Activated CD8-positive, alpha-beta memory T cell treated with anti-CD3 and anti-CD28 coated beads for 36 hours (primary cell): ENCODE measurements around the gene GLYATL1B. TPM values are rescaled to one million over a fixed set of nuclear protein-coding genes. Genes with fewer than 3 reads are reported as not detected.
"Not testable (repeated sequence)": the region's sequence is repeated elsewhere in the genome, so short reads cannot be mapped to it uniquely, and the experiment has no call there.

Experiments
- CTCF ChIA-PET: fragments of 350-600 bp; sonication (Branson Sonifier 250); formaldehyde crosslinking; loops from one replicate; lab custom pipeline; 2021; ENCODE audit warnings: antibody characterized with exemption; lab: Charles Lee
- POLR2A ChIA-PET: fragments of 350-600 bp; sonication (Branson Sonifier 250); formaldehyde crosslinking; loops from one replicate; lab custom pipeline; 2021; ENCODE audit warnings: antibody characterized with exemption; lab: Charles Lee
- total RNA-seq, 2 experiments: library from RNA; stranded (reverse); gene quantifications; one replicate each; pipeline ENCODE4 v1.2.3, GENCODE V29; 2021

GLYATL1B gene, protein sequence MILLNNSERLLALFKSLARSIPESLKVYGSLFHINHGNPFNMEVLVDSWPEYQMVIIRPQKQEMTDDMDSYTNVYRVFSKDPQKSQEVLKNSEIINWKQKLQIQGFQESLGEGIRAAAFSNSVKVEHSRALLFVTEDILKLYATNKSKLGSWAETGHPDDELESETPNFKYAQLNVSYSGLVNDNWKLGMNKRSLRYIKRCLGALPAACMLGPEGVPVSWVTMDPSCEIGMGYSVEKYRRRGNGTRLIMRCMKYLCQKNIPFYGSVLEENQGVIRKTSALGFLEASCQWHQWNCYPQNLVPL
- total RNA-seq, result not detected

DNA sequence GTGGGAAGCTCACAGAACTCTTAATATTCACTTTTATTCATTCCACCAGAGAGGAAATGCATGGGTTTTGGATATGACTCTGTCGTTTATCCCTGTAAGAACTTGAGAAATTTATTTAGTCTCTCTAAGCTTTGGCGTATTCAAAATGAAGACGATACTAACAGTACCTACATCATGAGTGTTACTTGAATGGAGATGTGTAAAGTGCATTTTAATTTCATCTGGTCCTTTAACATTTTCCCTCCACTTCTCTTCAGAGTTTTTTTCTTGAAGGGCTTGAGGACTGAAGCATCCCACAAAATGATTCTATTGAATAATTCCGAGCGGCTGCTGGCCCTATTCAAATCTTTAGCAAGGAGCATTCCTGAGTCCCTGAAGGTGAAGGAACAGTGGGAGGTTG, at the start of gene GLYATL1B:
TSS of gene GLYATL1B (plus strand) at position 301 of the 400 bp plus-strand sequence. CDS start at position 301, 0 bp downstream.
- CTCF ChIA-PET, POLR2A ChIA-PET: not testable (repeated sequence)

GRCh38 chr11:59036542-59036941, 49.6 kb upstream of the GLYATL1B start:
- POLR2A ChIA-PET, CTCF ChIA-PET: not testable (repeated sequence)

- CTCF ChIA-PET, POLR2A ChIA-PET: not testable (repeated sequence)
Measured at GRCh38 chr11:59037434-59037833, 48.7 kb upstream of the GLYATL1B start.

DNA sequence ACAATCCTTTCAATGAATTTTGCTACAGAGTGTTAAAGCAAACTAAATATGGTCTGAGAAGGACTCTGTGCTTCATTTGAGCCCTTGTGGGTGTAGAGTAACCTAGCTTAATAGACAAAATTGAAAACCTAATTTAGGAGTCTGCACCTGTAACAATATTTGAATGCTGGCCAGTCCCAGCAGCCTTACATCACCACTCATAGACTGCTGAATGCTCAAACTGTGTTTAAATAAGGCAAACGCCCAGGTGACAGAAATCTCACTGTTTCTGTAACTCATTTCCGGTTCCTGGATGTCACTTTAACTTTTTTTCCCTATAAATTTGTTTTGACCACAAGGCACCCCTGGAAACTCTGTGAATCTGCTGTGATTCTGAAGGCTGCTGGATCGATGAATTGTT, 45.5 kb upstream of the GLYATL1B start:
- ChIA-PET CTCF (no interaction called here), POLR2A (no interaction called here)

DNA sequence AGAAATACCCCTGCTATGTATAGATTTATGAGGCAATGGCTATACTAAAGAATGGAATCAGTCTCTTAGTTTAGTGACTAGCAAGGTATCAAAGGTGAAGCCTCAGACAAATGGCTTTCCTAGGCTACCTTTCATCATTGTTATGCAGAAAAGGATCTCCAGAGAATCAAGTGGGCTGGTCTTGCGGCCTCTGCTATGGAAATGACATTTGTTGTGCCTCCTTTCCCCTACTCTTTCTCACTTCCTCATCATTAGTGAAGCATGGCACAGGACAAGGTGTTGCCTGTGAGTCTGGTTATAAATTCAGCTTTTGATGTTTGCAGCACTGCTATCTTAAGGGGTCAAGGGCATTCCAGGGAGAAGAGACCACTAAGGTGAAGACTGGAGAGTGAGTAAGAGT, 34.7 kb upstream of the GLYATL1B start:
- CTCF ChIA-PET, POLR2A ChIA-PET: not testable (repeated sequence)

DNA sequence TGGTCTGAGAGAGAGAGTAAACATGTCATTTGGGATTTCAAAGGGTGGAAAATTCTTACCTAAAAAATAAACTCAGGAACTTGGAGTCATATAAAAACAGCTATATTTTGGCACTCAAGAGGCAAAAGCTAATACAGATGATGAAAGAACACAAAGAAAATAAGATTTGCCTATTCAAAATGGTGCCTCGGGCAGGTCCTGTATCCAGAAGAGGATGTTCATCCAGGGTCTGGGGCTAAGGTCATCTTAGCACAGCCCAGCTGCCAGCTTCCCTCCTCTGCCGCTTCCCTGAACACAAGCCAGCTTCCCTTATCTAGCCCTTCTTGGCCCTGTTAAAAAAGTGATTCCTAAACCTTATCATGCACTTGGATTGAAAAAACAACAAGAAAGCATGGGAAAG, 33.8 kb upstream of the GLYATL1B start:
- POLR2A ChIA-PET, result not testable (repeated sequence)
- CTCF ChIA-PET, result interaction anchor here (1.1 to 2.3 kb wide), 2 partner anchors 84 to 106 kb away, joined by 3 to 9 read pairs; no protein-coding TSS in a partner anchor

GRCh38 chr11:59053387-59053786, 32.7 kb upstream of the GLYATL1B start:
- POLR2A ChIA-PET, result no interaction called here
- CTCF ChIA-PET, result interaction anchor here (0.7 to 2.3 kb wide), 7 partner anchors 89 to 397 kb away, joined by 3 to 9 read pairs (median 4); partner anchors contain the start of gene FAM111A

- POLR2A ChIA-PET, result not testable (repeated sequence)
- CTCF ChIA-PET, result interaction anchor here (1.1 to 2.2 kb wide), 11 partner anchors 9 to 100 kb away, joined by 3 to 10 read pairs (median 5); partner anchors contain the start of gene FAM111A
Measured at GRCh38 chr11:59058120-59059033, 27.7 kb upstream of the GLYATL1B start.

DNA sequence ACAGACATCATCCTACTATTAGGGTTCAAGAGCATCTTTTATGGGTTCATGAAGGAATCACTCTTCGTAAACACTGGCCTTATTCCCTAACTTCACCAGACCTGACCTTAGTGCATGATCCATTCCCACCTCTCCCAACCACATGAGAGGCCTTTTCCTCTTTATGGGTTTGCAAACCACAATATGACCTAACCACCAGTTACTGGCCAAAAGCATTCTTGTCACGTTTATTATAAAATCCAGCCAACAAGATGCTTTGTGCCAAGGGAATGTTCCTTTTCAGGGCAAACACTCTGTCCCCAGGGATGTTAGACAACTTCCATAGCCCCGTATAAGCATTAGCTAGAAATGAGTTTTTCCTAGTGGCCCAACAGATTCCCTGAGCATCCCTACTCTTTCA, 26.0 kb upstream of the GLYATL1B start:
- CTCF ChIA-PET, POLR2A ChIA-PET: not testable (repeated sequence)

DNA sequence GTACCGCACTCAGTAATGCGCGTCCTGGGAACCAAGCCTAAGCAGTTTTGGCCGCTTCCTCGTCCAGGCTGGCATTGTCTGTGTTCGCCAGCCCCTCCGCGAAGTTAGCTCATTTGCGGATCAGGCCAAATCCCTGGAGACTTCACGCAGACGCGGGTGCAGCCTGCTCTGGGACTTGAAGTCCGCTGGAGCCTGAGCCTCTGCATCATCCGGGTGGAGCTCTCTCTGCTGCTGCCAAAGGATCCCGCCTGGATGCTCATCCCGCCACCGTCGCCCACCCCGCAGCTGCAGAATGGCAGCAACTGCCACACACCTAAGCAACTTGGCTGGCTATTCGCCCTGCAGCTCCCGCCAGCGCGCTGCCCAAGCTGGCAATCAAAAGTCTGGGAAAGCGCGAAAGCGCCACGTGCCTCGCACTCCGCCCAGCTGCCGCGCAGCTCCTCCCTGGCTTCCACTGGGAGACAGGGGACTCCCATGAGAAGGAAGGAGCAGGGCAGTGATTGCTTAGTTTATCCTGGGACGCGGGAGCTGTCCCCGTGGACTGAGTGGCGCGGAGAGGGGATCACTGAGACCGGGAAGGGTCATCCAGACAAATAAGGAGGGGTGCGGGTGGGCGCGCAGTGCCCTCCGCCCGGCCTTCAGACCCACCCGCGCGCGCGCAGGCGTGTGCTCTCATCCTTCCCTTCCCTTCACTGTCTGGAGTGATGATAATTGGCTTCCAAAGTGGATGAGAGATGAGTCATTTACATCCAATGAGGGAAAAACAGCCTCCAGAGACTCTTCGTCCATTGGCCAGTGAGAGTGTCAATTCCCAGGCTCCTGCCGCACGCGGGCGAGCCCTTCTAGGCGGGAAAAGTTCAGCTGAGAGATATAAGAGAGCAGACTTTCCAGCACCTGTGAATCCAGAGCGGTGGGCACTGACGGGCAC, 23.2 kb upstream of the GLYATL1B start:
- CTCF ChIA-PET, result interaction anchor here (0.6 to 1.6 kb wide), 2 partner anchors 73 to 465 kb away, joined by 3 to 4 read pairs; no protein-coding TSS in a partner anchor
- POLR2A ChIA-PET, result no interaction called here

DNA sequence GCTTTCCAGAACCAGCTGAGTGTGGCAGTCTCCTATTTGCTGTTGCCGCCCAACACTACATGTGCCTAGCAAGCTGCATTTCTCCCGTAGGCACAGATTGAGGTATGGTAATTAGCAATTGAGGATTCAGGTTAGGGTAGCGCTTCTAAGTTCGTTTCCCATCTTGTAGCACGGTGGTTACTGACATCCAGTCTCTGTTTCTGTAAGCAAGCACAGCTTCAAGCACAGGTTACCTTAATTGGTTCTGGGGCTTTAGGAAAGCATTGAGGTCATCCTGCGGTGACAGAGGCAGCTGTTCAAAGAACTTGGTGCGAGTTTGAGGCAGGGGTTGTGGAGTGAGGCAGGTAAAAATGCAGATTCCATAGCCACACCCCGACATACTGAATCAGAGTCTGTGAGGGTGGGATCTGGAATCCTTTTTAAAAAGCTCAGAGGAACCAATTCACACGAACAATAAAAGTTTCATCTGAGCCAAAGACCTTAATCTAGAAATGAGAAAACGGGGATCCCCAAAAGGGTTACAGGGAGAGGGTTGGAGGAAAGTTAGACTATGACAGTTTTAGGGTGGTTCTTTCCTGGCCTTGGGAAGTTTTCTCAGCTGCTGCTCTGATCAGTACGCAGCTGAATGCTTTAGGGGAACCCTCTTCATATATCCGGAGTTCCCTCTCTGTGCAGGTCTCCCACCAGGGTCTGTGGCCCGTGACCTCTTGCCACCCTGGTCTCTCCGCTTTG, 21.9 kb upstream of the GLYATL1B start:
- CTCF ChIA-PET, POLR2A ChIA-PET: not testable (repeated sequence)

GRCh38 chr11:59069087-59069486, 17.0 kb upstream of the GLYATL1B start:
- CTCF ChIA-PET, result no interaction called here
- POLR2A ChIA-PET, result no interaction called here

DNA sequence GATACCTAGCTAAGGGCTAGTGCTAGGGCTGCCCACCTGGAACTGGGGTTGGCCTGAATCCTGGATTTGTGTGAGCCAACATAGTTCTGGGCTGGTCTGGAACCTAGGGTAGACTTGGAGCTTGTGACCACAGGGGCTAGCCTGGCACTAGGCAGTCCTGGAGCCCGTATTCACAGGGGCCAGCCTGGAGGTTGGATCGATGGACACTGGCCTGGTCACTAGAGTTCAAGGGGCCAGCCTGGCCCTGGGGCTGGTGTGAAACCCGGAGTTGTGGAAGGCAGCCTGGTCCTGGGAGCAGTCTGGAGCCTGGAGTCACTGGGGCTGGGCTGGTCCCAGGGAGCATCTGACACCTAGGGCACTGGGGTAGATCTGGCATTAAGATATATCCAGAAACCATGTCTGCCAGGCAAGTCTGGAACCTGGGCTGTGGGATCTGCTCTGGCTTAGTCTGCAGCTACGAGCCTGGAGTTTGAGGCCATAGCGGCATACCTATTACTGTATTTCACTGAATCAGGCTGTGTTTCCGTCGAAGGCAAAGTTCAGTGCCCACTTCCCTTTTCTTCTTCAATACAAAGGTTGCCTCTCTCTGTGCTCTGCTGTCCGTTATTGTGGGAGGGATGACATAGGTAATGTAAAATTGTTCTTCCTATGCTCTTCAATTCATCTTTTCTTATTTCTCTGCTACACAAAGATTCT, 9.1 kb upstream of the GLYATL1B start:
- CTCF ChIA-PET, result no interaction called here
- POLR2A ChIA-PET, result no interaction called here

GRCh38 chr11:59078435-59078834, 7.7 kb upstream of the GLYATL1B start:
- ChIA-PET POLR2A (no interaction called here), CTCF (interaction anchor here (3.1 kb wide), 1 partner anchor 20 kb away, joined by 7 read pairs; no protein-coding TSS in a partner anchor)

- ChIA-PET CTCF (interaction anchor here (3.1 kb wide), 1 partner anchor 21 kb away, joined by 7 read pairs; no protein-coding TSS in a partner anchor), POLR2A (no interaction called here)
Measured at GRCh38 chr11:59079086-59079485, 7.0 kb upstream of the GLYATL1B start.

DNA sequence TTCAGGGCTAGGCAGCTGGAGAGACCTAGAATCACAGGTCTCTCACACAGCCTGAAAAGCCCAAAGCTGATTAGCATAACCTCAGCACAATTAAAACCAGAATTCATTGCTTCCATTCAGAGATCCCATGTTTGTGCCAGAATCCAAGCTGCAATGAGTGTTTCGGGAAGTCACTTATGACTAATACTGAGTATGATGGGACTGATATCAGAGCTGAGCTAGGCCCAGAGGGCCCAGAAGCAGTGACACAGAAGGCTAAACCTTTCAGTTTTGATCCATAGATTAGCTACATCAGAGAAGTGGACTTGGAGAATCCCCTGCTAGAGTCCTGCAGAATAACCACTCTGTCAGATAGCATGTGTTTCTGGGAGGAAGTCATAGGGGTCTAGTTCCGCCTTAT, 5.7 kb upstream of the GLYATL1B start:
- CTCF ChIA-PET, result interaction anchor here (3.1 kb wide), 1 partner anchor 22 kb away, joined by 7 read pairs; no protein-coding TSS in a partner anchor

DNA sequence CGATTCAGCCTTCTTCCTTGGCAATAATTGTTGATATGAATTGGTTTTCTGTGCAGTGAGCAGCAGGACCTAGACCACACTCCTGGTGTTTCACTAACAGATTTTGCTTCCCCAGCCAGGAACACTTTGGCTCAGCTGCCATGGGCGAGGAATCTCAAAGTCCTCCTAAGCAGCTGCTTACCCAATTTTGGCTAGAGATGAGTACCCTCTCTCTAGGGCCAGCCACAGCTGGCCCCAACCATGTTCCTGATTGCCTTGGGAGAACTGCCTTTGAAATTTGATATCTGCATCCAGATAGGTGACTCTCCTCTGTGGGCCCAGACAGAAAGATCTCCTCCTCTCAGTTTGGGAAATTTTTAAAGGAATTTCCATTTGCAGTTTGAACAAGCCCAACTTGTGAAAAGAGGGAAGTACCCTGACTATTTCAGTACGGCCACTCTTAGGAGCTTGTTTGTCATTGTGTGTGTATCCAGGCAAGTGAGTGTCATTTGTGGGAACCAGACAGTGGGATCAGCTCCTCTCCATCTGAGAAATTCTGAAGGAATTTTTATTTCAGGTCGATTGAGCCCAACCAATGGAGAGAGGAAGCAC, 4.6 kb upstream of the GLYATL1B start:
- CTCF ChIA-PET, result not testable (repeated sequence)

More for the DNA sequence above, 5.7 kb upstream of the GLYATL1B start:
- POLR2A ChIA-PET, result not testable (repeated sequence)

More for the DNA sequence above, 4.6 kb upstream of the GLYATL1B start:
- POLR2A ChIA-PET, result not testable (repeated sequence)
